Erythroblast (primary cell): ENCODE results near the gene C10orf95.

Experiments used
- DNase-seq, 2 experiments: peaks; one replicate each; lab custom pipeline; 2025; lab: John Stamatoyannopoulos, UW
- GATA1 ChIP-seq: IDR thresholded peaks from 2 replicates; pipeline ENCODE4 v1.6.1; 2011; ENCODE audit warnings: low read depth, mild to moderate bottlenecking, control low read depth, low read length, moderate library complexity
- POLR2A ChIP-seq: IDR thresholded peaks from 2 replicates; pipeline ENCODE4 v1.6.1; 2011; ENCODE audit warnings: mild to moderate bottlenecking, low read length

Gene C10orf95

GRCh38 chr10:102404361-102405107 lies 46.8 kb downstream of the C10orf95 start:
- no peak for TF ChIP-seq GATA1
- no peak for TF ChIP-seq POLR2A
- no peak for DNase-seq

GRCh38 chr10:102403115-102403514 lies 48.2 kb downstream of the C10orf95 start:
- TF ChIP-seq POLR2A (no peak), GATA1 (no peak)
- DNase-seq, result no peak

GRCh38 chr10:102402512-102402896 lies 48.8 kb downstream of the C10orf95 start:
- no peak for DNase-seq
- TF ChIP-seq GATA1 (no peak), POLR2A (no peak)

GRCh38 chr10:102401735-102402511 lies 49.4 kb downstream of the C10orf95 start:
- TF ChIP-seq GATA1 (no peak), POLR2A (no peak)
- DNase-seq, result no peak

GRCh38 chr10:102401342-102401654 lies 50.0 kb downstream of the C10orf95 start:
- no peak for DNase-seq
- no peak for TF ChIP-seq GATA1
- no peak for TF ChIP-seq POLR2A

GRCh38 chr10:102400598-102401341 lies 50.6 kb downstream of the C10orf95 start:
- DNase-seq, result no peak
- TF ChIP-seq POLR2A (no peak), GATA1 (no peak)

GRCh38 chr10:102400076-102400475 lies 51.3 kb downstream of the C10orf95 start:
- DNase-seq, result no peak

More at GRCh38 chr10:102400076-102400475, 51.3 kb downstream of the C10orf95 start:
- TF ChIP-seq POLR2A (no peak), GATA1 (no peak)
